Left renal pelvis (tissue), 4 donors: ENCODE measurements around the gene TMEM258. TPM values are rescaled to one million over a fixed set of nuclear protein-coding genes. Genes with fewer than 3 reads are reported as not detected.

Source experiments
- DNase-seq, 4 donors: peaks; one replicate each; pipeline ENCODE4 v3.0.0-alpha.2; 2013; ENCODE audit warnings: low read depth in 4 of 4, low spot score in 3 of 4
- polyA plus RNA-seq, 4 donors: library from polyadenylated mRNA; unstranded; fragments of 120-200 nt; gene quantifications; one replicate each; pipeline ENCODE4 v1.2.1, GENCODE V29; 2013; ENCODE audit not compliant: insufficient read length in 4 of 4

TMEM258 gene
- 100 to 1,000 TPM; 169 to 174 (median 172) TPM for polyA plus RNA-seq

GRCh38 chr11:61792310-61793082 is at the start of gene TMEM258, which contains the start of gene FEN1:
TMEM258 (minus strand) TSS chr11:61792599; CDS start chr11:61792558, 41 bp downstream.
FEN1 (plus strand) TSS chr11:61792911; CDS start chr11:61795362, 2,451 bp downstream.
- peak in 2 of 4 donors; percentile 79 to 95 for DNase-seq

- no peak for DNase-seq
These were observed 49.5 kb upstream of the TMEM258 start for GRCh38 chr11:61841636-61842527.

- DNase-seq: no peak
These were observed 48.0 kb upstream of the TMEM258 start for GRCh38 chr11:61840371-61840770.

GRCh38 chr11:61839742-61840141 is 47.3 kb upstream of the TMEM258 start:
- no peak for DNase-seq

- DNase-seq: no peak
These were observed 46.5 kb upstream of the TMEM258 start for GRCh38 chr11:61838921-61839320.

GRCh38 chr11:61838501-61838900 is 46.1 kb upstream of the TMEM258 start:
- no peak for DNase-seq

GRCh38 chr11:61837411-61838005 is 45.1 kb upstream of the TMEM258 start:
- DNase-seq: no peak

GRCh38 chr11:61836193-61836592 is 43.8 kb upstream of the TMEM258 start:
- no peak for DNase-seq

- DNase-seq: no peak
These were observed 42.1 kb upstream of the TMEM258 start for GRCh38 chr11:61834278-61835048.

GRCh38 chr11:61833926-61834277 is 41.5 kb upstream of the TMEM258 start:
- no peak for DNase-seq

GRCh38 chr11:61833471-61833870 is 41.1 kb upstream of the TMEM258 start:
- no peak for DNase-seq

- no peak for DNase-seq
These were observed 40.4 kb upstream of the TMEM258 start for GRCh38 chr11:61832754-61833153.

- no peak for DNase-seq
These were observed 39.8 kb upstream of the TMEM258 start for GRCh38 chr11:61832207-61832606.

- no peak for DNase-seq
These were observed 38.1 kb upstream of the TMEM258 start for GRCh38 chr11:61830237-61831105.

- DNase-seq: no peak
These were observed 37.4 kb upstream of the TMEM258 start for GRCh38 chr11:61829806-61830205.

- peak in 1 of 4 donors; percentile 26 for DNase-seq
These were observed 36.4 kb upstream of the TMEM258 start for GRCh38 chr11:61828629-61829407.

GRCh38 chr11:61828379-61828628 is 35.9 kb upstream of the TMEM258 start:
- no peak for DNase-seq

- DNase-seq: peak in 3 of 4 donors; percentile 67 to 88 (median 74)
These were observed 35.4 kb upstream of the TMEM258 start, which contains the start of gene FADS2 for GRCh38 chr11:61827571-61828378. FADS2 (plus strand) TSS chr11:61828300; CDS start chr11:61828391, 91 bp downstream.
